Smooth muscle cell (in vitro differentiated cells): ENCODE measurements around the gene LDLR. TPM values are rescaled to one million over a fixed set of nuclear protein-coding genes. Genes with fewer than 3 reads are reported as not detected.
"Not testable (repeated sequence)": the region's sequence is repeated elsewhere in the genome, so short reads cannot be mapped to it uniquely, and the experiment has no call there.

Source experiments
- DNase-seq: peaks from one replicate; lab custom pipeline; 2025; ENCODE audit not compliant: unreplicated experiment; lab: John Stamatoyannopoulos, UW
- H2AFZ ChIP-seq: fragments of 200-600 bp; sonication (generic); 2 replicates; pipeline ENCODE4 v1.6.0; 2016; ENCODE audit warnings: antibody characterized with exemption, low read depth, mild to moderate bottlenecking
- H3F3A ChIP-seq: fragments of 200-600 bp; sonication (generic); 2 replicates; pipeline ENCODE4 v1.6.0; 2017; ENCODE audit warnings: antibody characterized with exemption, low read depth
- H3K27ac ChIP-seq: fragments of 200-600 bp; sonication (generic); 2 replicates; pipeline ENCODE4 v1.5.1; 2016; ENCODE audit warnings: low read depth, mild to moderate bottlenecking
- H3K27me3 ChIP-seq: fragments of 200-600 bp; sonication (generic); 2 replicates; pipeline ENCODE4 v1.6.1; 2016; ENCODE audit warnings: low read depth, mild to moderate bottlenecking
- H3K36me3 ChIP-seq: fragments of 200-600 bp; sonication (generic); 2 replicates; pipeline ENCODE4 v1.5.1; 2016; ENCODE audit warnings: low read depth
- H3K4me1 ChIP-seq: fragments of 200-600 bp; sonication (generic); 2 replicates; pipeline ENCODE4 v1.5.1; 2016; ENCODE audit warnings: low read depth
- H3K4me2 ChIP-seq: fragments of 200-600 bp; sonication (generic); 2 replicates; pipeline ENCODE4 v1.6.0; 2016; ENCODE audit warnings: mild to moderate bottlenecking
- H3K4me3 ChIP-seq: fragments of 200-600 bp; sonication (generic); 2 replicates; pipeline ENCODE4 v1.5.1; 2016; ENCODE audit warnings: mild to moderate bottlenecking
- H3K79me2 ChIP-seq: fragments of 200-600 bp; sonication (generic); 2 replicates; pipeline ENCODE4 v1.6.0; 2016; ENCODE audit warnings: low read depth, mild to moderate bottlenecking
- H3K9ac ChIP-seq: fragments of 200-600 bp; sonication (generic); 2 replicates; pipeline ENCODE4 v1.6.0; 2016; ENCODE audit warnings: low read depth
- H3K9me3 ChIP-seq: fragments of 200-600 bp; sonication (generic); replicated peaks from 2 replicates; pipeline ENCODE4 v1.5.1; 2016; ENCODE audit warnings: low read depth
- H4K20me1 ChIP-seq: fragments of 200-600 bp; sonication (generic); 2 replicates; pipeline ENCODE4 v1.6.0; 2016; ENCODE audit warnings: low read depth
- WGBS: methylation state at CpG from one replicate; pipeline ENCODE4 v1.1.7; 2016; ENCODE audit warnings: low lambda C conversion rate; 5-methylcytosine and 5-hydroxymethylcytosine counted together
- polyA plus RNA-seq: library from polyadenylated mRNA; unstranded; fragments of >200 nt; fragmentation: Nextera tagmentation; extraction: Ambion mirVana; gene quantifications from 2 replicates; pipeline ENCODE4 v1.2.1, GENCODE V29; 2016
- total RNA-seq: library from RNA; depleted of rRNA; stranded (reverse); fragments of >200 nt; gene quantifications from 2 replicates; pipeline ENCODE4 v1.2.3, GENCODE V29; 2014
- TF ChIP-seq, protein P1 (sequence below): fragments of 200-600 bp; sonication (generic); IDR thresholded peaks from 2 replicates; pipeline ENCODE4 v1.5.1; 2017; ENCODE audit warnings: borderline replicate concordance, mild to moderate bottlenecking, antibody characterized with exemption; ENCODE audit not compliant: insufficient read depth, poor library complexity, severe bottlenecking

LDLR gene
- total and polyA plus RNA-seq, 2 experiments from 2014 or later, result 115 to 164 TPM

DNA sequence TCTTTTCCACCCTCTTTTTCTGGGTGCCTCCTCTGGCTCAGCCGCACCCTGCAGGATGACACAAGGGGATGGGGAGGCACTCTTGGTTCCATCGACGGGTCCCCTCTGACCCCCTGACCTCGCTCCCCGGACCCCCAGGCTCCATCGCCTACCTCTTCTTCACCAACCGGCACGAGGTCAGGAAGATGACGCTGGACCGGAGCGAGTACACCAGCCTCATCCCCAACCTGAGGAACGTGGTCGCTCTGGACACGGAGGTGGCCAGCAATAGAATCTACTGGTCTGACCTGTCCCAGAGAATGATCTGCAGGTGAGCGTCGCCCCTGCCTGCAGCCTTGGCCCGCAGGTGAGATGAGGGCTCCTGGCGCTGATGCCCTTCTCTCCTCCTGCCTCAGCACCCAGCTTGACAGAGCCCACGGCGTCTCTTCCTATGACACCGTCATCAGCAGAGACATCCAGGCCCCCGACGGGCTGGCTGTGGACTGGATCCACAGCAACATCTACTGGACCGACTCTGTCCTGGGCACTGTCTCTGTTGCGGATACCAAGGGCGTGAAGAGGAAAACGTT is 24.0 kb downstream of the LDLR start:
- Histone ChIP-seq H3K4me2 (no peak overlapping the region), H3K36me3 (peaks cover 28% of the 10 kb centered on the region)
- no peak for DNase-seq

DNA sequence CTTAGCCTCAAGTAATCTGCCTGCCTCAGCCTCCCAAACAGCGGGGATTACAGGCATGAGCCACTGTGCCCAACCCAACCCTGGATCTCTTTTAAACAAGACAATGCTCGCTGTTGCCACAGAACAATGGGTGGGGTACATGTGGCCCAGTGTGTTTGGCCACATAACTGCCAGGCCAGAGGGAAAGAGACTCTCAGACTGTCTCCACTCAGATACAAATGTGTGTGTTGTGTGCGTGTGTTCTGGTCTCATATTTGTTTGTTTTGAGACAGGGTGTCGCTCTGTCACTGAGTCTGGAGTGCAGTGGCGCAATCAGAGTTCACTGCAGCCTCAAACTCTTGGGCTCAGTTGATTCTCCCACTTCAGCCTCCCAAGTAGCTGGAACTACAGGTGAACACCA is 25.8 kb downstream of the LDLR start:
- no peak for DNase-seq
- H4K20me1 ChIP-seq, result peaks cover 98% of the 10 kb centered on the region

More for the DNA sequence above, 24.0 kb downstream of the LDLR start:
- Histone ChIP-seq H3F3A (peaks cover 38% of the 10 kb centered on the region), H4K20me1 (peaks cover 100% of the 10 kb centered on the region), H3K9me3 (no peaks in the 10 kb centered on the region), H3K27me3 (no peaks in the 10 kb centered on the region), H2AFZ (no peak overlapping the region), H3K4me3 (no peak overlapping the region), H3K79me2 (peaks cover 25% of the 10 kb centered on the region), H3K4me1 (no peaks in the 10 kb centered on the region), H3K9ac (no peak overlapping the region), H3K27ac (no peak overlapping the region)
- WGBS, result 95% methylated on average over 27 of the region's 27 CpGs
- TF ChIP-seq, protein P1, sequence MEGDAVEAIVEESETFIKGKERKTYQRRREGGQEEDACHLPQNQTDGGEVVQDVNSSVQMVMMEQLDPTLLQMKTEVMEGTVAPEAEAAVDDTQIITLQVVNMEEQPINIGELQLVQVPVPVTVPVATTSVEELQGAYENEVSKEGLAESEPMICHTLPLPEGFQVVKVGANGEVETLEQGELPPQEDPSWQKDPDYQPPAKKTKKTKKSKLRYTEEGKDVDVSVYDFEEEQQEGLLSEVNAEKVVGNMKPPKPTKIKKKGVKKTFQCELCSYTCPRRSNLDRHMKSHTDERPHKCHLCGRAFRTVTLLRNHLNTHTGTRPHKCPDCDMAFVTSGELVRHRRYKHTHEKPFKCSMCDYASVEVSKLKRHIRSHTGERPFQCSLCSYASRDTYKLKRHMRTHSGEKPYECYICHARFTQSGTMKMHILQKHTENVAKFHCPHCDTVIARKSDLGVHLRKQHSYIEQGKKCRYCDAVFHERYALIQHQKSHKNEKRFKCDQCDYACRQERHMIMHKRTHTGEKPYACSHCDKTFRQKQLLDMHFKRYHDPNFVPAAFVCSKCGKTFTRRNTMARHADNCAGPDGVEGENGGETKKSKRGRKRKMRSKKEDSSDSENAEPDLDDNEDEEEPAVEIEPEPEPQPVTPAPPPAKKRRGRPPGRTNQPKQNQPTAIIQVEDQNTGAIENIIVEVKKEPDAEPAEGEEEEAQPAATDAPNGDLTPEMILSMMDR, result no peak

DNA sequence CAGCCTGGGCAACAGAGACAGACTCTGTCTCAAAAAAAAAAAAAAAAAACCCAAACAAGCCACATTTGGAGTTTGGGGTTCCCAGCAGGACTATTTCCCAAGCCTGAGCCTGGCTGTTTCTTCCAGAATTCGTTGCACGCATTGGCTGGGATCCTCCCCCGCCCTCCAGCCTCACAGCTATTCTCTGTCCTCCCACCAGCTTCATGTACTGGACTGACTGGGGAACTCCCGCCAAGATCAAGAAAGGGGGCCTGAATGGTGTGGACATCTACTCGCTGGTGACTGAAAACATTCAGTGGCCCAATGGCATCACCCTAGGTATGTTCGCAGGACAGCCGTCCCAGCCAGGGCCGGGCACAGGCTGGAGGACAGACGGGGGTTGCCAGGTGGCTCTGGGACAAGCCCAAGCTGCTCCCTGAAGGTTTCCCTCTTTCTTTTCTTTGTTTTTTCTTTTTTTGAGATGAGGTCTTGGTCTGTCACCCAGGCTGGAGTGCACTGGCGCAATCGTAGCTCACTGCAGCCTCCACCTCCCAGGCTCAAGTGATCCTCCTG is 26.7 kb downstream of the LDLR start:
- Histone ChIP-seq H2AFZ (no peak overlapping the region), H3K4me1 (no peaks in the 10 kb centered on the region), H3K79me2 (peaks cover 16% of the 10 kb centered on the region), H4K20me1 (peaks cover 98% of the 10 kb centered on the region), H3K4me3 (no peak overlapping the region), H3K4me2 (no peak overlapping the region), H3K27ac (no peak overlapping the region), H3K9ac (no peak overlapping the region), H3K36me3 (peaks cover 33% of the 10 kb centered on the region), H3K27me3 (no peaks in the 10 kb centered on the region), H3F3A (peaks cover 32% of the 10 kb centered on the region), H3K9me3 (no peaks in the 10 kb centered on the region)
- TF ChIP-seq, protein P1, result no peak
- DNase-seq, result no peak
- 96% methylated on average over 11 of the region's 11 CpGs for WGBS

More for the DNA sequence above, 25.8 kb downstream of the LDLR start:
- Histone ChIP-seq H3K9ac (no peak overlapping the region), H3K27ac (no peak overlapping the region), H2AFZ (no peak overlapping the region), H3K4me3 (no peak overlapping the region), H3K4me2 (no peak overlapping the region), H3K36me3 (peaks cover 32% of the 10 kb centered on the region), H3K4me1 (no peaks in the 10 kb centered on the region), H3K9me3 (no peaks in the 10 kb centered on the region), H3F3A (peaks cover 30% of the 10 kb centered on the region), H3K79me2 (peaks cover 16% of the 10 kb centered on the region), H3K27me3 (no peaks in the 10 kb centered on the region)
- 92% methylated on average over 5 of the region's 5 CpGs for WGBS
- TF ChIP-seq, protein P1, result no peak

DNA sequence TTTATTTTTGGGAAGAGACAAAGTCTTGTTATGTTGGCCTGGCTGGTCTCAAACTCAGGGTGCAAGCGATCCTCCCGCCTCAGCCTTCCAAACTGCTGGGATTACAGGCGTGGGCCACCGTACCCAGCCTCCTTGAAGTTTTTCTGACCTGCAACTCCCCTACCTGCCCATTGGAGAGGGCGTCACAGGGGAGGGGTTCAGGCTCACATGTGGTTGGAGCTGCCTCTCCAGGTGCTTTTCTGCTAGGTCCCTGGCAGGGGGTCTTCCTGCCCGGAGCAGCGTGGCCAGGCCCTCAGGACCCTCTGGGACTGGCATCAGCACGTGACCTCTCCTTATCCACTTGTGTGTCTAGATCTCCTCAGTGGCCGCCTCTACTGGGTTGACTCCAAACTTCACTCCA is 27.2 kb downstream of the LDLR start:
- Histone ChIP-seq H3F3A (peaks cover 29% of the 10 kb centered on the region), H3K79me2 (peaks cover 13% of the 10 kb centered on the region), H3K4me1 (no peaks in the 10 kb centered on the region), H3K4me2 (no peak overlapping the region), H3K27me3 (no peaks in the 10 kb centered on the region), H3K4me3 (no peak overlapping the region), H3K9ac (no peak overlapping the region), H3K27ac (no peak overlapping the region), H3K36me3 (peaks cover 31% of the 10 kb centered on the region), H3K9me3 (no peaks in the 10 kb centered on the region), H4K20me1 (peaks cover 98% of the 10 kb centered on the region), H2AFZ (no peak overlapping the region)
- DNase-seq, result no peak
- TF ChIP-seq, protein P1, result no peak
- 94% methylated on average over 9 of the region's 9 CpGs for WGBS

DNA sequence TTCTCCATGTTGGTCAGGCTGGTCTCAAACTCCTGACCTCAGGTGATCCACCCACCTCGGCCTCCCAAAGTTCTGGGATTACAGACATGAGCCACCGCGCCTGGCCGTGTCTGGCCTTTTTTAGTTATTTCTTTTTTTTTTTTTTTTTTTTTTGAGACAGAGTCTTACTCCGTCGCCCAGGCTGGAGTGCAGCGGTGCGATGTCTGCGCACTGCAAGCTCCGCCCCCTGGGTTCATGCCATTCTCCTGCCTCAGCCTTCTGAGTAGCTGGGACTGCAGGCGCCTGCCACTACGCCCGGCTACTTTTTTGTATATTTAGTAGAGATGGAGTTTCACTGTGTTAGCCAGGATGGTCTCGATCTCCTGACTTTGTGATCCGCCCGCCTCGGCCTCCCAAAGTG is 32.7 kb downstream of the LDLR start:
- H3K4me3 ChIP-seq, H3K4me2 ChIP-seq, H2AFZ ChIP-seq, DNase-seq, H3K27ac ChIP-seq, H3K9ac ChIP-seq, H3K27me3 ChIP-seq, H3K9me3 ChIP-seq, H3K4me1 ChIP-seq: not testable (repeated sequence)
- Histone ChIP-seq H3K36me3 (peaks cover 34% of the 10 kb centered on the region), H3K79me2 (peaks cover 17% of the 10 kb centered on the region), H3F3A (peaks cover 27% of the 10 kb centered on the region), H4K20me1 (peaks cover 96% of the 10 kb centered on the region)
- WGBS, result over 99% methylated on average over 17 of the region's 17 CpGs
